ENCODE measurements around the gene MAST4.

Gene MAST4

GRCh38 chr5:67019065-67019845 lies 423.1 kb downstream of the MAST4 start:
- no peak for DNase-seq (ENCODE audit: low spot score)

DNA sequence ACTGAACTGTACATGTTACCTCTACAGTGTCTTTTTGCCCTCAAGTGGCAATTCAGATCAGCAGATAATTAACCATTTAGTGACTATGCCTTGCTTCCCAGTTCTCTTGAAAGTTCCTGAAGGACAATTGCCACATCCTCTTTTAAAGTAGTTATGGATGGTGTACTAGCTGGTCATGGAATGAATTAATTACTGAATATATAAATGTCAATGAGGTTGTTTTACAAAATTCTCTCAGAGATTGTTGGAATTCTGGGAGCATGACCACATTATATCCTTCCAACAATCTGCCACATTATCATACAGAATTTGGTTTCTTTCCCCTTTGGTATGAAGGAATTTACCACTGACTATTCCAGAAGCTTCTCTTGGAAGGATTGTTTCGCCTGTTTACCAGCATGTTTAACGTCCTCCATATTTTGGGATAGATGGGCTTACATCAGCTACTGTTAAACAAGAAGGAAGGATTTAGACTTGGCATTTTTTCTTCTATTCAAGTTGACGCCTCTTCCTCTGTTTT lies 424.0 kb downstream of the MAST4 start:
- DNase-seq (ENCODE audit: low spot score): no peak

DNA sequence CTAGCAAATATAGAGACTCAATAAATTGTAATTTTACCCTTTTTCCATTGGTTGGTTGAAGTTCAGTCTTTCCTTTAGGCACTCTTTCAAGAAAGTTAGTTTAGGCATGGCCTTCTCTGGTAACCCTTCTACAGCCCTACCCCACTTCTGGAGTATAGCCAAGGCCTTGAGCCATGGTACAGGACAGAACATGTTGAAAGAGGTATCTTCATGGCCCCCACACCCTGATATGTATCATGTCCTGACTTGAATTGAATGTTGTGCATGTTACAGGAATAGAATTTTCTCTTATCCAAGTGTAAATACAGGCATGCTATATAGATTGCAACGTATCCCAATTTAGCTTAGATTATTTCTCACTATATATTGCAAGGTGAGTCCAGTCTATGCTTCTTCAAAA lies 424.8 kb downstream of the MAST4 start:
- DNase-seq (ENCODE audit: low spot score): no peak

GRCh38 chr5:67021521-67021920 lies 425.3 kb downstream of the MAST4 start:
- DNase-seq (ENCODE audit: low spot score): no peak

DNA sequence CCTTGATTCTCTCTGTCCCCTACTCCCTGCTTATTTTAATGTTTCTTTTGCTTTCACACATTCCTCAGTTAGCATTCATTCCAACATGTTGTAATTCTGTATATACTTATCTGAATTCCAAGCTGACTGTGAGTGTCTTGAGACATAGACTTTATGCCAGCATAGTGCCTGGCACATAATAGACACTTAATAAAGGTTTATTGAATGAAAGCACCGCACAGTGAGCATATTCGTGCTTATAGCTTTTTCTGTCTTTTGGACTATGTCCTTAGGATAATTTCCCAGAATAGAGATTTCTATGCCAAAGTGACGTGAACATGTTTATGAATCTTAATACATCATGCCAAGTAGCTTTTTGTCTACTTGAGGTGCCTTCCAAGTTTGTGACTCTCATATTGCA lies 425.8 kb downstream of the MAST4 start:
- no peak for DNase-seq (ENCODE audit: low spot score)

DNA sequence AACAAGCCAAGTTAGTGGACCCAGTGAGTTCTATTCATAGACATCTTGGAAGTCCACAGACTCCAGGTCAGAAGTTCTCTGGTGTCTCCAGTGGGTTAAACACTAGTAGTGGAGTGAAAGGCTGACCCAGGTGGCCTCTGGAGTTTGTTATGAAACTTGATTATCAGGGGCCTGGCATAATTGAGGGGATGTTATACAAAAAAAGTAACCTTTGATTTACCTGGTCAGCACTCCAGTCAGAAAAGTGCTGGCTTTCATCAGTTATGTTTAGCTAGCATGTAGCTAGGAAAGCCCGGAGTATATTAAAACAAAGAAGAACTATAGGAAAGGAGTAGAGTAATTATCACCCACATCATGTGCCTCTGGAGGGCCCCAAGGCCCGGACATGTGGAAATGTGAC lies 429.3 kb downstream of the MAST4 start:
- no peak for DNase-seq (ENCODE audit: low spot score)

- no peak for DNase-seq (ENCODE audit: low spot score)
Observed at GRCh38 chr5:67026278-67026677, 430.1 kb downstream of the MAST4 start.

- no peak for DNase-seq (ENCODE audit: low spot score)
Observed at GRCh38 chr5:67027171-67027570, 431.0 kb downstream of the MAST4 start.

DNA sequence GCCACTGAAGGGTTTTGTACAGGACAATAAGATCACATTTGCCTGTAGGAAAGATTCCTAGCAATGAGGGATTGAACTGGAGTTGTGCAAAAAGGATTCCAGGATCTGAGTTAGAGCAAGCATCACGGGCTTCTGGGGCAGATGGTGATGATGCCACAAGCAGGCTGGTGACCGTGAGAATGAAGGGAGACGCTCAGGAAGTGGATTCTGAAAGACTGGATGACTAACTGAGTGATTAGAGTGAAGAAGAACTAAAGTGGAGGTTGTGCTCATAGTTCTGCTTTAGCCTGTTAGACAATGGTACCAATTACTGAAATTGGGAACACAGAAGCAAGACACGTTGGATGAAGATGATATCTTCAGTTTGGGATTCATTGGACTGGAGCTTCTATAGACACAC lies 432.2 kb downstream of the MAST4 start:
- DNase-seq (ENCODE audit: low spot score): no peak

GRCh38 chr5:67028941-67029340 lies 432.7 kb downstream of the MAST4 start:
- no peak for DNase-seq (ENCODE audit: low spot score)

DNA sequence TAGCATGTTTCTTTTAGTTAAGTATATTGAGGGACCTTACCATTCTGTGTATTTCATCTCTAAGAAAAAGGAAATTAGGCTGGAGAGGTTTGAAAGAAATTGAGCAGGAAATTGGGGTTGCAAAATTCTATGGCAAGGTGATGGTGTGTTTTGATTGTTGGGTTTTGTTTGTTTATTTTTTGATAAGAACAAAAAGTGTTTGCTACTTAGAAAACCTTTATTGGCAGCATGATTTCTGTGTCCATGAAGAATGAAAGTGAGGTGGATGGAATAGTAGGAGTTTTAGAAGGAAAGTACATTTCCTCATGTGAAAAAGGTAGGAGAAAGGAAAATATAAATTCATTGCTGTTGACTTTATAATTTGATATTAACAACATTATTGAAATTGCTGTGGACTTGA lies 433.3 kb downstream of the MAST4 start:
- DNase-seq (ENCODE audit: low spot score): no peak

- DNase-seq (ENCODE audit: low spot score): no peak
Observed at GRCh38 chr5:67030289-67031056, 434.3 kb downstream of the MAST4 start.

- DNase-seq (ENCODE audit: low spot score): no peak
Observed at GRCh38 chr5:67031057-67031443, 434.9 kb downstream of the MAST4 start.

DNA sequence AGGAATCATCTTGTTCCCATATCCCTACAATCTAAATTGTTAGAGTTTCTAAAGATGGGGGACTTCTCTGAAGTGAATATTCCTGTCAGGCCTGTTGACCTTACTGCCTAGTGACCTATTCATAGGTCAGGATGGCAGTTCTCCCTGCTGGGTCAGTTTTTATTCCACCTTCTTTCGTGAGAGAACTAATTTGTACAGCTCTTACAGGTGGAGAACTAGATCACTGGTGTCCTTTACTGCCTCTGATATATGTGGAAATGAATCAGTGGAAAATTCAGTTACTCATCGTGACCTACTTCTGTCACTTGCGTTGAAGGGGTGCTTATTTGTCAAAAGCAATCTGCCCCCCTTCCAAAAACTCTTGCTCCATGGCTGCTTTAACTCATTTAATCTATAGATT lies 435.5 kb downstream of the MAST4 start:
- no peak for DNase-seq (ENCODE audit: low spot score)

GRCh38 chr5:67032921-67033664 lies 436.9 kb downstream of the MAST4 start:
- DNase-seq (ENCODE audit: low spot score): no peak

DNA sequence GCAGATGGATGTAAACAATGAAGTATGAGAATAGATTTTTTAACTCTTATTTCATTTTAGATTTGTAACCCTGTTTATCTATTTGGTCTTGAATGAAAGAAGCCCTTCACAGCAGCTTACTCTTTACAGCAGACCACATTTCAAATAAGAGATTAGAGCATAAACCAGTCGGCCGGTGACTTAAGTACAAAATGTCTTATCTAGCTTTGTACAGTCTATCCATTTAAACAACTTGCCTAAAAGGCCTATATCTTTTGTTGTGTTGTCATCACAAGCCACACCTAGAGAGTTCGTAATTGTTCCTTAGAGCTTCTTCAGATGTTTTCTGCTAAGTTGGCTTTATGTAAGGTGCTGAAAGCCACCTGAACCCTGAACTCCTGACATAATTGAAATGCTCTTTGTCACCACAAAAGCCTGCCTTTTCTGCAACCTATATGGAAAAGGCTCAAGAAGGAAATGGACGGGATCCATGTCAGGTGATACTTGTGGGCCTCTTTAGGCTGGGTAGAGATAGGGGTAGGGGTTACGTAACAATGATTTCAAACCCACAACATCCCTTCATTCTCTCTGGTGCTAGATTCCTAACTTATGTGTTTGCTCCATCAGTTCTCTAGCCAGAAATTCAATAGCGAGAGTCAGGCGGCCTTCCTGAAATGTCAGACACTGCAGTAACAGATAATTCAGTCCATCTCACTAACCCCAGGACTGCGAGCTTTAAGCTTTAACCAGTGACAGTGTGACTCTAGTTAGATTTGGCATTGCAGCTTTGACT lies 437.9 kb downstream of the MAST4 start:
- no peak for DNase-seq (ENCODE audit: low spot score)

- no peak for DNase-seq (ENCODE audit: low spot score)
Observed at GRCh38 chr5:67035098-67035740, 439.0 kb downstream of the MAST4 start.

GRCh38 chr5:67037171-67037570 lies 441.0 kb downstream of the MAST4 start:
- no peak for DNase-seq (ENCODE audit: low spot score)

DNA sequence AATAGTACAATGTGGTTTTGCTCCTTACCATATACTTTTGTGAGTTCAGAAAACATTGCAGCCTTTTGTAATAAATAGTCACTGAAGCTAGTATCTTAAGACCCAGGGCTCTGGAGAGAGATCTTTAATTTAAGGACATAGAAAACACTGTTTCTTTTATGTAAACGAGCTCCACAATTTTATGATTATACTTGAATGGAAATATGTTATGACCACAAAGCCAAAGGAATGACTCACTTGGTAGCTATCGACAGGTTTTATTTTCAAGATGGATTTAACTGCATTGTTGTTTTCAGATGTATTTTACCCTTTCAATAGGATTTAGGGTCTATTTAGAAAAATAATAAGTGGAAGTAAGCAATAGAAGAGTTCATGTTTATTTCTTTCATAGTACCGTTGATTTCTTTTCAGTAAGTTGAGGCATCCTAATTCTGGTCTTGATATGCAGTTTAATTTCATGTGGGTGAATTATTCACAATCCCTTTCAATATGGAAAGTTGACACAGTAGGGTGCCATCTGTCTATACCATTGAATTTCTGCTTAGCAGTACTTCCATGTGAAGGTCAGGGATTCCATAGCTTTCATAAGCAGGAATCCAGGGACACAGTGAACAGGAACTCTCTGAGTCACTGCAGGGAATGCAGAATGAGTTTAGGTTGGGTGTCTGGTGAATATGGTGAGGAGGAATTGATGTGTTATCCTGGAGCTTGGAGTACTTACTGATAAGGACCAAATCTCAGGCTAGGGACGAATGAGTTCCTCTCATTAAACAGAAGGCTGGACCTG lies 442.8 kb downstream of the MAST4 start:
- no peak for DNase-seq (ENCODE audit: low spot score)

GRCh38 chr5:67042176-67043003 lies 446.2 kb downstream of the MAST4 start:
- peak; percentile 45 for DNase-seq (ENCODE audit: low spot score)

Measured in Ammon's horn (tissue), 1 donor.